GM10847 (cell line): ENCODE results near the gene NELL2.

Experiments
- POLR2A ChIP-seq: IDR thresholded peaks from 2 replicates; pipeline ENCODE4 v1.6.1; 2011; ENCODE audit not compliant: insufficient read length; ENCODE audit errors: extremely low read depth

Gene NELL2

GRCh38 chr12:44759289-44759688 lies 116.8 kb downstream of the NELL2 start:
- no peak for TF ChIP-seq POLR2A

GRCh38 chr12:44750468-44750867 lies 125.6 kb downstream of the NELL2 start:
- TF ChIP-seq POLR2A = no peak

GRCh38 chr12:44749566-44749965 lies 126.5 kb downstream of the NELL2 start:
- TF ChIP-seq POLR2A = no peak

- TF ChIP-seq POLR2A = no peak
These were observed 127.1 kb downstream of the NELL2 start for GRCh38 chr12:44748950-44749468.

GRCh38 chr12:44738051-44738450 lies 138.1 kb downstream of the NELL2 start:
- TF ChIP-seq POLR2A = no peak

GRCh38 chr12:44728566-44728965 lies 147.5 kb downstream of the NELL2 start:
- TF ChIP-seq POLR2A = no peak

GRCh38 chr12:44720265-44720664 lies 155.8 kb downstream of the NELL2 start:
- no peak for TF ChIP-seq POLR2A

- no peak for TF ChIP-seq POLR2A
These were observed 158.5 kb downstream of the NELL2 start for GRCh38 chr12:44717612-44718011.

- TF ChIP-seq POLR2A = no peak
These were observed 159.4 kb downstream of the NELL2 start for GRCh38 chr12:44716711-44717110.

- TF ChIP-seq POLR2A = no peak
These were observed 164.4 kb downstream of the NELL2 start for GRCh38 chr12:44711736-44712135.

- no peak for TF ChIP-seq POLR2A
These were observed 166.9 kb downstream of the NELL2 start for GRCh38 chr12:44709166-44709565.

GRCh38 chr12:44708218-44708617 lies 167.9 kb downstream of the NELL2 start:
- no peak for TF ChIP-seq POLR2A

- TF ChIP-seq POLR2A = no peak
These were observed 172.8 kb downstream of the NELL2 start for GRCh38 chr12:44703182-44703910.

GRCh38 chr12:44697511-44697910 lies 178.6 kb downstream of the NELL2 start:
- no peak for TF ChIP-seq POLR2A

GRCh38 chr12:44696542-44696941 lies 179.6 kb downstream of the NELL2 start:
- no peak for TF ChIP-seq POLR2A

GRCh38 chr12:44694017-44694416 lies 182.1 kb downstream of the NELL2 start:
- TF ChIP-seq POLR2A = no peak

- TF ChIP-seq POLR2A = no peak
These were observed 186.5 kb downstream of the NELL2 start for GRCh38 chr12:44689587-44689986.
